ENCODE results near the gene USP21.

DNA sequence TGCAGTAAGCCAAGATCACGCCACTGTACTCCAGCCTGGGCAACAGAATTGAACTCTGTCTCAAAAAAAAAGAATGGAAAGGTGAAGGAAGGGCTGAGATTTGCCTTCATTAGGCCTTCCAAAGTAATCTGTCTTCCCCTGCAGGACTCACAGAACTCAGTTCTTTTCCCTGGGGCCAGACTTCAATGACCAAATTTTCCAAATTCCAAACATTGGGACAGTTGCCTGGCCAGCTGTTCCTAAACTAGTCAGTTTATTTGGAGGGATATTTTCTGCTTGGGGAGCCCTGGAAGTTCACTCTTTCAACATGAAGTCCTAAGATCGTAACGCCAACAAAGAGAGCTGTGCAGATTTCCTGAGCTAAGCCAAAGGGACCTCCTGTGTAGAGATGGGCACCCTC is 21.4 kb upstream of the USP21 start:
- TF ChIP-seq, protein P1, sequence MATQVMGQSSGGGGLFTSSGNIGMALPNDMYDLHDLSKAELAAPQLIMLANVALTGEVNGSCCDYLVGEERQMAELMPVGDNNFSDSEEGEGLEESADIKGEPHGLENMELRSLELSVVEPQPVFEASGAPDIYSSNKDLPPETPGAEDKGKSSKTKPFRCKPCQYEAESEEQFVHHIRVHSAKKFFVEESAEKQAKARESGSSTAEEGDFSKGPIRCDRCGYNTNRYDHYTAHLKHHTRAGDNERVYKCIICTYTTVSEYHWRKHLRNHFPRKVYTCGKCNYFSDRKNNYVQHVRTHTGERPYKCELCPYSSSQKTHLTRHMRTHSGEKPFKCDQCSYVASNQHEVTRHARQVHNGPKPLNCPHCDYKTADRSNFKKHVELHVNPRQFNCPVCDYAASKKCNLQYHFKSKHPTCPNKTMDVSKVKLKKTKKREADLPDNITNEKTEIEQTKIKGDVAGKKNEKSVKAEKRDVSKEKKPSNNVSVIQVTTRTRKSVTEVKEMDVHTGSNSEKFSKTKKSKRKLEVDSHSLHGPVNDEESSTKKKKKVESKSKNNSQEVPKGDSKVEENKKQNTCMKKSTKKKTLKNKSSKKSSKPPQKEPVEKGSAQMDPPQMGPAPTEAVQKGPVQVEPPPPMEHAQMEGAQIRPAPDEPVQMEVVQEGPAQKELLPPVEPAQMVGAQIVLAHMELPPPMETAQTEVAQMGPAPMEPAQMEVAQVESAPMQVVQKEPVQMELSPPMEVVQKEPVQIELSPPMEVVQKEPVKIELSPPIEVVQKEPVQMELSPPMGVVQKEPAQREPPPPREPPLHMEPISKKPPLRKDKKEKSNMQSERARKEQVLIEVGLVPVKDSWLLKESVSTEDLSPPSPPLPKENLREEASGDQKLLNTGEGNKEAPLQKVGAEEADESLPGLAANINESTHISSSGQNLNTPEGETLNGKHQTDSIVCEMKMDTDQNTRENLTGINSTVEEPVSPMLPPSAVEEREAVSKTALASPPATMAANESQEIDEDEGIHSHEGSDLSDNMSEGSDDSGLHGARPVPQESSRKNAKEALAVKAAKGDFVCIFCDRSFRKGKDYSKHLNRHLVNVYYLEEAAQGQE (IDR thresholded peaks at IDR 0.05; ENCODE audit: insufficient read depth in 1 of 2, low read depth in 2 of 2, low read length in 2 of 2), result no peak
- TF ChIP-seq SIN3A (IDR thresholded peaks at IDR 0.05; ENCODE audit: borderline replicate concordance, insufficient read depth, low read length), result no peak

Data from PFSK-1 (cell line).